Measurements from ENCODE around the gene TIMM13.
"Not testable (repeated sequence)": the region's sequence is repeated elsewhere in the genome, so short reads cannot be mapped to it uniquely, and the experiment has no call there.

The TIMM13 gene

DNA sequence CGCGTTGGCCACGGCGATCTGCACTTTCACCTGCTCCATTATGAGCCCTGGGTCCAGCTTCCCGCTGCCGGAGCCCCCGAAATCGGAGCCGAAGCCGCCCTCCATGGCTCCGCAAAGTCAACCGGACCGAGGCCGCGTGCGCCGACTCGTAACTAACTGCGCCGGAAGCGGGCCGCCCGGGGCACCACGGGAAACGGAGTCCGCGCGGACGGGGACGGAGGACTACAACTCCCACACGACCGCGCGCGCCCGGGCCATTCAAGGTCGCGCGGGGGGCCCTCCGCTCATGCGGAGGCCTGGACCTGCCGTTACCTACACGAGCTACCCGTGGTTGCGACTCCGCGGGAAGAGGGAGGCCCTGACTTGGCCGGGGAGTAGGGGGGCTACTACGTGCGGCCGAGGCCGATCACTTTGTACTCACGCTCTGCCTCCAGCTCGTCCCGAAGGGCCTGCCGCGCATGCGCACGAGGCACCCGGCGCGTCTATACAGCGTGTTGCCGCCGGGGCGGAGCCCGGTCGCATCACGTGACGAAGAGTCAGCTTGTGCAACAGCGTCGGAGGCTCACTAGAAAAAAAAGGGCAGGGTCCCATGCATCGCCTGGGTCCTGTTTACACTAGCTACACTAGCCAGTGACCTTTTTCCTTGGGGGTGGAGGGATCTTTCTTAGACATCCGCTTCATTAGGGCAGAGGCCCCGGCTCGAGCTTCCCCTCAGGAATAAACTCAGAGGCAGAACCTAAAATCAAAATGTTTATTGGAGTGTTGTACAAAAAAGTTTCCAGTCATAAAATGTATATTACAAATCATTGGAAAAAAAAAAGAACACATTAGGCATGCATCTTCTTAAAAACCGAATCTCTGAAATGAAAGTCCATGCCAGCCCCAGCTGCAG lies at the start of gene TIMM13:
TIMM13 (minus strand) TSS at position 158 of the 892 bp plus-strand sequence; CDS start at position 105, 53 bp downstream.
- peak; percentile 98 for DNase-seq

DNA sequence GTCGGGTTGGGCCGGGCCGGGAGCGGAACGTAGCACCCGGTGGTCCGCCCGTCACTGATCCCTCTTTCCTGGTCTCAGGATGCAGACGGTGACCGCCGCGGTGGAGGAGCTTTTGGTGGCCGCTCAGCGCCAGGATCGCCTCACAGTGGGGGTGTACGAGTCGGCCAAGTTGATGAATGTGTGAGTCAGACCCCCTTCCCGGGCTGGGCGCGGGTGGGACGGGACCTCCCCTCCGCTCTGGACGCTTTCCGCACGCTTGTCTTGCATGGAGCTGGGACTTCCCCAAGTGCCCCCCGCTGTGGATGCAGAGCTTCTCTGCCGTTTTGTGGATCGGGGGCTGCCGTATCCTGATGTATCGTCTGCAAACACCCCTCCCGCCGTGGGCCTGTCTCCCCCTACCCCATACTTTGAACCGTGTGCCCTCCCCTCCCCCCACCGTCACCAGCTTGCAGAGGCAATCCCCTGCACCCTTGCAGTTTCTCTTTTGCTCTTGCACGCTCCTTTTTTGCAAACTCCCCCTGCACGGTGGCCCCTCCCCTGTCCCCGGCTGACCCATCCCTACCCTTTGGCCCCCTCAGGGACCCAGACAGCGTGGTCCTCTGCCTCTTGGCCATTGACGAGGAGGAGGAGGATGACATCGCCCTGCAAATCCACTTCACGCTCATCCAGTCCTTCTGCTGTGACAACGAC lies 49.2 kb upstream of the TIMM13 start:
- peak; percentile 64 for DNase-seq

- peak; percentile 97 for DNase-seq
Measured at GRCh38 chr19:2475702-2476450, 48.5 kb upstream of the TIMM13 start, which contains the start of gene GADD45B. TSS of gene GADD45B (plus strand) at chr19:2476127. CDS start at chr19:2476359, 232 bp downstream.

DNA sequence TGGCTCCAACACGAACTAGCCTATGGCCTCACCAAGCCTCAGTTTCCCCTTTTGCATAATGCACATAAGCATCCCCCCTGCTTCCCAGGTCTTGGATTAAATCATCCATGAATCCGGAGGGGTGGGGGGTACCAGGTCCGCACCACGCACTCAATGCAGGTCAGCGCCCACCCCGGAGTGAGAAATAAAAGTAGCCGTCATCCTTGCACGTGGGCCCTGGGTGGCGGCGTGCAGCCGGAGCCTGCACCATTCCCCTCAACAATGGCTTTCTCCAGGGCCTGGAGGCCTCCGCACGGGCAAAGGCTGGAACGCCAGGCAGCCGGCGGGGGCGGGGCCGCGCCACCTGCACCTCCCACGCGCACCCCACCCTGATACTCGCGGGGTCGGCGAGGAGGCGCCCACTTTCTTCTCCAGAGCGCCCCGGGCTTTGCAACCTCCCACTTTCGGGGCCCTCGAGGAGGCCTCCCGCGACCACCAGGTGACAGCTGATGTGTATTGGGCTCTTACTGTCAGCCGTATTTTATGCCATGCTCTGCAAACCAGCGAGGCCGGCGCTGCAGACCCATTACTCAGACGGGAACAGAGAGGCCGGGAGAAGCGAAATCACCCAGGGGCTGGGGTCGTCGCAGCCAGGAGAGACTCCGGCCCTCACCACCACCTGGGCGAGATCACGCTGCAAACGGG lies 47.8 kb upstream of the TIMM13 start:
- DNase-seq, result peak; percentile 70

DNA sequence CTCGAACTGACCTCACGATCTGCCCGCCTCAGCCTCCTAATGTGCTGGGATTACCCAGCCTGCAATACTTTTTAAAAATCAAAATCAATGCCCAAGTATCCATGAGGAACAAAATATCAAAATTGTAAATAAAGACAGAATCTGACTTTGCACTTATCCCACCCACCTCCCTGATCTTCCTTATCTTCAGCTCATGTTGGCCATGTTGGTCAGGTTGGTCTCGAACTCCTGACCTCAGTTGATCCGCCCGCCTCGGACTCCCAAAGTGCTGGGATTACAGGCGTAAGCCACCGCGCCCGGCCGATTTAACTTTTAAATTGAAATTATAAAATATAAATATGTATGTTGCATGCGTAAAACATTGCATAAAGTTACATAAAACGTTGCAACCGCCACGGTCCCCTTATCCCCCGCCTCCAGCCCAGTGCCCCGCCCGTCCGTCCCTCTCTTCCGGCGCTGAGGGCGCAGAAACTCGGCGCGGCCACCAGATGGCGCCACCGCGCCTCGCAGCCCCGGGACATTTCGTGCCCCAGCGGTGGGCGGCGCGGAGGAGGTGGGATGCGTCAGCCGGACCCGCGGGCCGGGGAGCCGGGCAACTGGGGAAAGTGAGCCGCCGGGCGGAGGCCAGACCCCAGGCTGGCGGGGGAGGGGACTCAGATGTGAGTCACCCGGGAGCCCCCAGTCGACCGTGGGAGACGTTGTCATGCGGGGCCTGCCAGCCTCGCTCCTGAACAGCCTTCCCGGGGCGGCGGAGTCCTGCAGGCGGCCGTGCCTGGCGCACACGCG lies 47.0 kb upstream of the TIMM13 start:
- DNase-seq, result peak; percentile 91

DNA sequence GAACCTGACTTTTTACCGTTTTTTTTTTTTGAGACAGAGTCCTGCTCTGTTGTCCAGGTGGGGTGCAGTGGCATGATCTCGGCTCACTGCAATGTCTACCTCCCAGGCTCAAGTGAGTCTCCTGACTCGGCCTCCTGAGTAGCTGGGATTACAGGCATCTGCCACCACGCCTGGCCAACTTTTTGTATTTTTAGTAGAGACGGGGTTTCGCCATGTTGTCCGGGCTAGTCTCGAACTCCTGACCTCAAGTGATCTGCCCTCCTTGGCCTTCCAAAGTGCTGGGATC lies 42.5 kb upstream of the TIMM13 start:
- not testable (repeated sequence) for DNase-seq

DNA sequence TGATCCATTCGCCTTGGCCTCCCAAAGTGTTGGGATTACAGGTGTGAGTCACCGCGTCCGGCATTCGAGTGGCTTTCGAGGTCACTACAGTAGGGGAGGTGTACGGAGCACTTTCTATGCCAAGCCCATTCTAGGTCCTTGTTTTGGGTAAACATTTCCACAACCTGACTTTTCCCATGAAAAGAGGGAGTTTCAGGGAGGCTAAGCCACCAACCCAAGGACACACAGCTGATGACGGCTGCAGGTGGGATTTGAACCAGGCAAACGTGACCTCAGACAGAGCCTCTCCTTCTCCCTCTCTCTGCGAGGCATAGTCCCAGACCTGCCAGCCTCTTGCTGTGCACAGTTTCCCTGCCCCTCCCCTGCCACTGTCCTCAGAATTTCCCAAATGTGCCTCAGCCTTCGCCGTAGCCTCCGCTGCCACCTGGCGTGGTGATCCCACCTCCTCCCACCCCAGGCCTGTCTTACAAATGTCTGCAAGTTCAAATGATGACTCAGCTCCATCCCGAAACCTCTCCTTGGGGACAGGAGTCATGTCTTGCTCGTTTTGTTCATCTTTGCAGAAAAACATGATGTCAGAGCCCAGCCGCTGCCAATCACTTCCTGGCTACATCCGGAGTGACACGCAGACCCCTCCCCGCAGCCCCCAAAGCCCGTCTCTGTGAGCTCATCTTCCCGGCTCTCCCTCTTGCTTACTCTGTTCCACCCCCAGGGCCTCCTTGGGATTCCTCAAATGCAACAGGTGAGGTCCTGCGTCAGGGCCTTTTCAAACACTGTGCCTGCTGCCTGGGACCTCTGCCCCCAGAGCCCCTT lies 41.9 kb upstream of the TIMM13 start:
- DNase-seq, result peak; percentile 61

GRCh38 chr19:2468596-2468995 lies 41.2 kb upstream of the TIMM13 start:
- DNase-seq, result no peak

DNA sequence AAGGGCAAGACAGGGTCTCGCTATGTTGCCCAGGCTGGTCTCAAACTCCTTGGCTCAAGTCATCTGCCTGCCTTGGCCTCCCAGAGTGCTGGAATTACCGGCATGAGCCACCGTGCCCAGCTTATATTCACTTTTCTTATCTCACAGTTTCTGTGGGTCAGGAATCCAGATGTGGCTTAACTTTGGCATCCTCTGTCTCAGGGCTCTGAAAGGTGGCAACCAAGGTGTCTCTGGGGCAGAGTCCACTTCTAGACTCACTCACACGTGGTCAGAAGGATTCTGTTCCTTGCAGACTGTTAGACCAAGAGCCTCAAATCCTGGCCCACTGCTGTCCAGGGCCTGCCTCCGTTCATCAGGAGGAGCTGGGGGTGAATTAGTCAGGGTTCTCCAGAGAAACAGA lies 37.0 kb upstream of the TIMM13 start:
- DNase-seq, result no peak

- not testable (repeated sequence) for DNase-seq
Measured at GRCh38 chr19:2463694-2464093, 36.3 kb upstream of the TIMM13 start.

DNA sequence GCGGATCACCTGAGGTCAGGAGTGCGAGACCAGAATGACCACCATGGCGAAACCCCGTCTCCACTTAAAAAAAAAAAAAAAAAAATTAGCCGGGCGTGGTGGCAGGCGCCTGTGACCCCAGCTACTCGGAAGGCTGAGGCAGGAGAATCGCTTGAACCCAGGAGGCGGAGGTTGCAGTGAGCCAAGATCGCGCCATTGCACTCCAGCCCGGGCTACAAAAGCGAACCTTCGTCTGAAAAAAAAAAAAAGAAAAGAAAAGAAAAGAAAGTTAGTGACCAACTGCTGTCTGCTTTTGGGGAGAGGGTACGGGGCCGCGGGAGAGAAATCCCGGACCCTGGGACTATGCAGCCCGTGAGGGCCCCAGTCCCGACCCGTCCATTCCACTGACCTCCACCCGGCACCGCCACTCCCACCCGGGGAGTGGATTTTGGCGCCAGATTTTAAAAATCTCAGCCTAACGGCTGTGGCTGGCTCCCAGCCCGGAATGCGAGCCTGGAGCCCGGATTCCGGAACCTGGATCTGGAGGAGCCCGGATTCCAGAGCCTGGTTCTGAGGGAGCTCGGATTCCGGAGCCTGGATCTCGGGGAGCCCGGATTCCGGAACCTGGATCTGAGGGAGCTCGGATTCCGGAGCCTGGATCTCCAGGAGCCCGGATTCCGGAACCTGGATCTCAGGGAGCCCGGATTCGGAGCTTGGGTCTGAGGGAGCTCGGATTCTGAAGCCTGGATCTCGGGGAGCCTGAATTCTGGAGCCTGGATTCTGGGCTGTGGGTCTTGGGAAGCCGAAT lies 35.4 kb upstream of the TIMM13 start:
- DNase-seq, result peak; percentile 95

DNA sequence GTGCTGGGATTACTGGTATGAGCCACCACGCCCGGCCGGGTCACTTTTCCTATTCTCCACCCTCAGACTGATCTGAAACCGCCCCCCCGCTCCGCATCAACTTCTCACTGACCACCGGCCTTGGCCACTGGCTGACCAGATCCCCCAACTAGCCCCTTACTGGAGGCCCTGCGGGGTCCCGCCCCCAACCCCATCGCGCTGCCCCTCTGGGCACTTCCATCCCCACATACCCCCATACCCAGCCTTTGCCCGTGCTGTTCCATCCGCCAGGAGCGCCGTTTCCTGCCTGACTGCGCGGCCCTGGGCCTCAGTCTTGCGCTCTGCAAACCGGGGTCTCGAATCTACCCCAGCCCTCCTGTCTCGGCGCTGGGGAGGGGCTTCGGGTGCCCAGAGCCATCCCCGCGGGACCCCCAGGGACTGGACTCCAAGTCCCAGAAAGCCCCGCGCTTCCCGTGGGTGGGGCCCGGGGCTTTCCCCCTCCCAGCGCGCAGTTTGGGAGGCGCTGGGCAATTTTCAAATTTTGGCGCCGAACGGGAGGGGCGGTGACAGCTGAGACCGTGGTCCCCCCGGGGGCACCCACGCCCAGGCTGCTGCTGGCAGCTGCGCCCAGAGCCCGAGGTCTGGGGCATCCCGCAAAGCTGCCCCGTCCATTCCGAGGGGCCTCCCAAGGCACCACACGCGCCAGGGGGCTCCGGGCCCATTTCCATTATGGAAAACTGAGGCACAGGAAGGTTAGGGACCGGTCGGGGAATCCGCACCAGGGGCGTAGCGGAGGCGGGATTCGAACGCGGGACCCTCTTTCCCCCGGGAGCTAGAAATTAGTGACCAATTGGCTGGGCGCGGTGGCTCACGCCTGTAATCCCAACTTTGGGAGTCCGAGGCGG lies 34.6 kb upstream of the TIMM13 start:
- peak; percentile 85 for DNase-seq

DNA sequence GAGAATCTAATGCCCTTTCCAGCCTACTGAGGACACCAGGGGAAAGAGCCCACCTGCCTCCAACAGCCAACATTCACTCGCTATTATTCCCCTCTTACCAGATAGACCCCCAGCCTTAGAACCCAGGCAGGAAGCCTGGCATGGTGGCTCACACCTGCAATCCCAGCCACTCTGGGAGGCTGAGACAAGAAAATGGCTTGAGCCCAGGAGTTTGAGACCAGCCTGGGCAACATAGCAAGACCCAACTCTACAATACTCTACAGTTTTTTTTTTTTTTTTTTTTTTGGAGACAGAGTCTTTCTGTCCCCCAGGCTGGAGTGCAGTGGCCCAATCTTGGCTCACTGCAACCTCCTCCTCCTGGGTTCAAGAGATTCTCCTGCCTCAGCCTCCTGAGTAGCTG lies 32.9 kb upstream of the TIMM13 start:
- DNase-seq, result no peak

- DNase-seq, result not testable (repeated sequence)
Measured at GRCh38 chr19:2458776-2459175, 31.4 kb upstream of the TIMM13 start.

DNA sequence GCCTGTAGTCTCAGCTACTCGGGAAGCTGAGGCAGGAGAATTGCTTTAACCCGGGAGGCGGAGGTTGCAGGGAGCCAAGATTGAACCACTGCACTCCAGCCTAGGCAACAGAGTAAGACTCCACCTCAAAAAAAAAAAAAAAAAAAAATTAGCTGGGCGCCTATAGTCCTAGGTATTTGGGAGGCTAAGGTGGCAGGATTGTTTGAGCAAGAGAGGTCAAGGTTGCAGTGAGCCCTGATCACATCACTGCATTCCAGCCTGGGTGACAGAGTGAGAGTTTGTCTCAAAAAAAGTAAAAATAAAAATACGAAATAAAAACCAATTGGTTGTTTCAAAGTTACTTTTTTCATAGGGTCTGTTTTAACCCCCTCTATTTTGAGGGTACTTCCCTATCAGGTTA lies 30.7 kb upstream of the TIMM13 start:
- DNase-seq, result no peak

DNA sequence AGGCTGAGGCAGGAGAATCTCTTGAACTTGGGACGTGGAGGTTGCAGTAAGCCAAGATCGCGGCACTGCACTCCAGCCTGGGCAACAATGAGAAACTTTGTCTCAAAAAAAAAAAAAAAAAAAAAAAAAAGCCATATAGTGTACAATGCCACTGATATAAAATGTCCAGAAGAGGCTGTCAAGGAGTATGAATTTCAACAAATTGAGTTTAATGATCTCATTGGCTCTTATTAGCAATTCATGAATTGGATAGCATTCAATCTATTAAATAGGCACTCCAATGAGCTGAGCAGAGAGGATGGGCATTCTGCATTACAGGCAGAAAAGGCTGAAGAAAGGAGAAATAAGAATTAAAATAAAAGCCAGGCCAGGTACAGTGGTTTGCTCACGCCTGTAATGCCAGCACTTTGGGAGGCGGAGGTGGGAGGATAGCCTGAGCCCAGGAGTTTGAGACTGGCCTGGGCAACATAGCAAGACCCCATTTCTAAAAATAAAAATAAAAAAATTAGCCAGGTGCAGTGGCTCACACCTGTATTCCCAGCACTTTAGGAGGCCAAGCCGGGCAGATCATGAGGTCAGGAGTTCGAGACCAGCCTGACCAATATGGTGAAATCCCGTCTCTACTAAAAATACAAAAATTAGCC lies 30.1 kb upstream of the TIMM13 start:
- DNase-seq, result no peak

GRCh38 chr19:2455851-2456570 lies 28.6 kb upstream of the TIMM13 start:
- DNase-seq, result no peak
